Stimulated activated CD8-positive, alpha-beta memory T cell treated with anti-CD3 and anti-CD28 coated beads, Interleukin-7, amount 100 ng/mL, for 1 hour (primary cell): ENCODE measurements around the gene CETP.

Experiments used
- DNase-seq, 2 donors: peaks; one replicate each; pipeline ENCODE4 v3.0.0-alpha.2; 2020; ENCODE audit warnings: low read depth in 2 of 2

The CETP gene

GRCh38 chr16:57020651-57021050 lies 58.9 kb downstream of the CETP start:
- DNase-seq, result no peak

- DNase-seq, result no peak
Observed at GRCh38 chr16:57021757-57022156, 60.0 kb downstream of the CETP start.

GRCh38 chr16:57022445-57022844 lies 60.7 kb downstream of the CETP start:
- DNase-seq, result no peak

GRCh38 chr16:57023541-57024249 lies 61.9 kb downstream of the CETP start:
- peak; percentile 55 to 58 for DNase-seq

- DNase-seq, result no peak
Observed at GRCh38 chr16:57024894-57025680, 63.3 kb downstream of the CETP start.

- no peak for DNase-seq
Observed at GRCh38 chr16:57025941-57026777, 64.4 kb downstream of the CETP start.

GRCh38 chr16:57026778-57027062 lies 65.0 kb downstream of the CETP start:
- no peak for DNase-seq

GRCh38 chr16:57027067-57027466 lies 65.3 kb downstream of the CETP start:
- DNase-seq, result no peak

- DNase-seq, result no peak
Observed at GRCh38 chr16:57028086-57028485, 66.3 kb downstream of the CETP start.

- peak in 1 of 2 donors; percentile 9 for DNase-seq
Observed at GRCh38 chr16:57029161-57030160, 67.7 kb downstream of the CETP start.

GRCh38 chr16:57030346-57030902 lies 68.7 kb downstream of the CETP start:
- no peak for DNase-seq

- DNase-seq, result no peak
Observed at GRCh38 chr16:57031156-57031555, 69.4 kb downstream of the CETP start.

- no peak for DNase-seq
Observed at GRCh38 chr16:57032346-57032745, 70.6 kb downstream of the CETP start.

- no peak for DNase-seq
Observed at GRCh38 chr16:57032931-57033330, 71.2 kb downstream of the CETP start.
